Liver (tissue), 9 donors: Measurements from ENCODE around the gene GFM1. TPM values are rescaled to one million over a fixed set of nuclear protein-coding genes. Genes with fewer than 3 reads are reported as not detected.

Experiments
- DNase-seq: peaks from one replicate; pipeline ENCODE4 v3.0.0-alpha.2; 2017; ENCODE audit warnings: low spot score
- H3K27ac ChIP-seq, 2 donors: one replicate each; pipeline ENCODE4 v1.7.0; 2013; ENCODE audit warnings: inconsistent platforms in 2 of 2, low read length in 2 of 2, control low read depth in 1 of 2, low read depth in 1 of 2, mild to moderate bottlenecking in 1 of 2
- H3K27me3 ChIP-seq, 4 donors: one replicate each; pipeline versions ENCODE4 v1.6.1 to v1.7.0; 2013; ENCODE audit warnings: low read length in 3 of 4, inconsistent platforms in 1 of 4, mild to moderate bottlenecking in 1 of 4, moderate library complexity in 1 of 4; ENCODE audit not compliant: control insufficient read depth in 4 of 4, insufficient read depth in 4 of 4
- H3K36me3 ChIP-seq, 4 donors: one replicate each; pipeline versions ENCODE4 v1.6.1 to v1.7.0; 2013; ENCODE audit warnings: low read length in 3 of 4, mild to moderate bottlenecking in 3 of 4, low read depth in 1 of 4, moderate library complexity in 1 of 4; ENCODE audit not compliant: control insufficient read depth in 4 of 4, insufficient read depth in 3 of 4
- H3K4me1 ChIP-seq, 4 donors: one replicate each; pipeline versions ENCODE4 v1.6.1 to v1.7.0; 2013; ENCODE audit warnings: low read length in 3 of 4, mild to moderate bottlenecking in 3 of 4, moderate library complexity in 1 of 4; ENCODE audit not compliant: control insufficient read depth in 4 of 4, insufficient read depth in 4 of 4
- H3K4me3 ChIP-seq, 3 donors: one replicate each; pipeline versions ENCODE4 v1.6.1 to v1.7.0; 2013; ENCODE audit warnings: low read length in 3 of 3, control low read depth in 1 of 3, low read depth in 1 of 3, mild to moderate bottlenecking in 1 of 3
- H3K9ac ChIP-seq, 2 donors: one replicate each; pipeline ENCODE4 v1.7.0; 2013; ENCODE audit warnings: low read length in 2 of 2, mild to moderate bottlenecking in 2 of 2, moderate library complexity in 2 of 2, control low read depth in 1 of 2, low read depth in 1 of 2
- H3K9me3 ChIP-seq, 4 donors: one replicate each; pipeline versions ENCODE4 v1.6.1 to v1.7.0; 2013; ENCODE audit warnings: low read length in 3 of 4; ENCODE audit not compliant: control insufficient read depth in 4 of 4
- CTCF ChIP-seq: fragments of 150-350 bp; IDR thresholded peaks from 2 replicates; pipeline ENCODE4 v1.5.1; 2017; ENCODE audit warnings: improper control_type of control experiment, low read depth, low read length; ENCODE audit not compliant: missing input control
- EGR1 ChIP-seq, 2 donors: IDR thresholded peaks; 2 replicates each; pipeline ENCODE4 v1.6.1; 2016 to 2018; ENCODE audit warnings: antibody characterized with exemption in 2 of 2, low read depth in 2 of 2
- FOXA2 ChIP-seq: IDR thresholded peaks from 2 replicates; pipeline ENCODE4 v1.6.1; 2016; ENCODE audit warnings: antibody characterized with exemption
- GABPA ChIP-seq, 2 donors: IDR thresholded peaks in 1 of 2; conservative IDR thresholded peaks in 1 of 2; 2 replicates each; pipeline ENCODE4 v1.6.1; 2016; ENCODE audit warnings: antibody characterized with exemption in 2 of 2, mild to moderate bottlenecking in 1 of 2, moderate library complexity in 1 of 2
- HNF4A ChIP-seq, 2 donors: conservative IDR thresholded peaks; 2 replicates each; pipeline ENCODE4 v1.6.1; 2016; ENCODE audit warnings: antibody characterized with exemption in 2 of 2, mild to moderate bottlenecking in 2 of 2
- HNF4G ChIP-seq: IDR thresholded peaks from 2 replicates; pipeline ENCODE4 v1.6.1; 2016; ENCODE audit warnings: antibody characterized with exemption
- JUND ChIP-seq, 2 donors: IDR thresholded peaks; 2 replicates each; pipeline ENCODE4 v1.6.1; 2016; ENCODE audit warnings: antibody characterized with exemption in 2 of 2
- MAX ChIP-seq: IDR thresholded peaks from 2 replicates; pipeline ENCODE4 v1.6.1; 2016; ENCODE audit warnings: antibody characterized with exemption
- NR2F2 ChIP-seq: IDR thresholded peaks from 2 replicates; pipeline ENCODE4 v1.6.1; 2016; ENCODE audit warnings: antibody characterized with exemption
- RAD21 ChIP-seq, 2 donors: IDR thresholded peaks; 2 replicates each; pipeline ENCODE4 v1.6.1; 2016; ENCODE audit warnings: antibody characterized with exemption in 2 of 2, mild to moderate bottlenecking in 2 of 2
- REST ChIP-seq: IDR thresholded peaks from 2 replicates; pipeline ENCODE4 v1.6.1; 2016; ENCODE audit warnings: antibody characterized with exemption, mild to moderate bottlenecking
- RXRA ChIP-seq, 2 donors: IDR thresholded peaks; 2 replicates each; pipeline ENCODE4 v1.6.1; 2017 to 2018; ENCODE audit warnings: antibody characterized with exemption in 2 of 2, mild to moderate bottlenecking in 1 of 2
- SP1 ChIP-seq: IDR thresholded peaks from 2 replicates; pipeline ENCODE4 v1.6.1; 2018; ENCODE audit warnings: antibody characterized with exemption, mild to moderate bottlenecking
- TAF1 ChIP-seq: conservative IDR thresholded peaks from 2 replicates; pipeline ENCODE4 v1.6.1; 2016; ENCODE audit warnings: antibody characterized with exemption, mild to moderate bottlenecking
- YY1 ChIP-seq: IDR thresholded peaks from 2 replicates; pipeline ENCODE4 v1.6.1; 2016; ENCODE audit warnings: antibody characterized with exemption, mild to moderate bottlenecking
- ZBTB33 ChIP-seq: IDR thresholded peaks from 2 replicates; pipeline ENCODE4 v1.6.1; 2016; ENCODE audit warnings: antibody characterized with exemption
- WGBS: extraction: QIAGEN DNeasy Blood & Tissue Kit; methylation state at CpG from one replicate; pipeline ENCODE4 v1.1.7; 2013; 5-methylcytosine and 5-hydroxymethylcytosine counted together
- polyA plus RNA-seq, 2 donors: library from polyadenylated mRNA; stranded (reverse) in 1 of 2; unstranded in 1 of 2; fragments of 200-250 nt in 1 of 2; fragments of >200 nt in 1 of 2; fragmentation: Nextera tagmentation in 1 of 2; extraction: Ambion mirVana in 1 of 2; gene quantifications; one replicate each; pipeline versions ENCODE4 v1.2.1 to v1.2.3, GENCODE V29; 2013 to 2015
- total RNA-seq, 2 donors: library from RNA; depleted of rRNA; stranded (reverse); fragments of >200 nt; gene quantifications; one replicate each; pipeline ENCODE4 v1.2.3, GENCODE V29; 2014
- TF ChIP-seq, protein P1 (sequence below): IDR thresholded peaks from 2 replicates; pipeline ENCODE4 v1.6.1; 2016; ENCODE audit warnings: antibody characterized with exemption
- donor health status: healthy.
- donor health status: healthy.
- donor health status: healthy.
- donor health status: healthy.
- donor health status: healthy.

The GFM1 gene
- total and polyA plus RNA-seq, 4 donors: 33.8 to 73.2 (median 35.8) TPM

DNA sequence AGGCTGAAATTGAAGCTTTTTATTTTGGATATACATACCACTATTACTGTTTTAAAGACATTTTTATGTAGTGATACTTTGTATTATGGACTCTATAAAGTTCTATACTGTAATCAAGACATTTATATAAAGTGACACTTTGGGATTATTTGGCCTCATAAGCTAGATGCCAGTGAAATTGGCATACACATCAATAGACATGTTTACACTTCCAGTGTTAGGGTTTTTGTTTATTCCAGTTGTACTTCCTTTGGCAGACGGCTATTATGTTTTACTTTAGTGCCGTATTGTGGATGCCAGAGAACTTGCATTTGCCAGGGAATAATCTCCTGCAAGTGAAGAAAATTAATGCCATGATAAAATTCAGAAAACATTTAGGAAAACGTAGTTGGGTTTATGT is 22.1 kb downstream of the GFM1 start:
- peaks cover 3 to 59% (median 33%) of the 10 kb centered on the region in 4 donors for H3K36me3 ChIP-seq
- no peaks in the 10 kb centered on the region for H3K27me3 ChIP-seq
- TF ChIP-seq YY1: no peak
- TF ChIP-seq CTCF: no peak
- no peak for TF ChIP-seq EGR1 (IDR thresholded peaks at IDR 0.05; ENCODE audit: low read depth in 2 of 2)
- no peak for TF ChIP-seq HNF4A (conservative IDR thresholded peaks at IDR 0.05)
- no peak for TF ChIP-seq SP1
- TF ChIP-seq, protein P1, sequence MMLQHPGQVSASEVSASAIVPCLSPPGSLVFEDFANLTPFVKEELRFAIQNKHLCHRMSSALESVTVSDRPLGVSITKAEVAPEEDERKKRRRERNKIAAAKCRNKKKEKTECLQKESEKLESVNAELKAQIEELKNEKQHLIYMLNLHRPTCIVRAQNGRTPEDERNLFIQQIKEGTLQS: no peak
- TF ChIP-seq JUND (IDR thresholded peaks at IDR 0.05): no peak
- TF ChIP-seq HNF4G: no peak
- TF ChIP-seq REST: no peak
- TF ChIP-seq NR2F2: no peak
- no peak for TF ChIP-seq MAX
- TF ChIP-seq TAF1: no peak
- no peak for TF ChIP-seq ZBTB33
- TF ChIP-seq FOXA2: no peak
- no peak for TF ChIP-seq GABPA (IDR thresholded peaks at IDR 0.05 in 1 of 2, conservative IDR thresholded peaks at IDR 0.05 in 1 of 2)
- WGBS: 63% methylated on average over 3 of the region's 3 CpGs
- H3K27ac ChIP-seq: no peak overlapping the region
- H3K4me3 ChIP-seq: no peak overlapping the region
- H3K9me3 ChIP-seq: no peaks in the 10 kb centered on the region
- H3K4me1 ChIP-seq: no peaks in the 10 kb centered on the region
- no peak overlapping the region for H3K9ac ChIP-seq
- DNase-seq: no peak

GRCh38 chr3:158668506-158668905 is 24.2 kb downstream of the GFM1 start:
- Histone ChIP-seq H3K27ac (no peak overlapping the region), H3K36me3 (peaks cover 3 to 47% (median 25%) of the 10 kb centered on the region in 4 donors), H3K4me3 (no peak overlapping the region), H3K4me1 (no peaks in the 10 kb centered on the region), H3K9ac (no peak overlapping the region), H3K27me3 (no peaks in the 10 kb centered on the region), H3K9me3 (no peaks in the 10 kb centered on the region)
- DNase-seq: no peak
- WGBS: 89% methylated on average over 2 of the region's 2 CpGs
- no peak for TF ChIP-seq RAD21 (IDR thresholded peaks at IDR 0.05)
- no peak for TF ChIP-seq NR2F2
- no peak for TF ChIP-seq HNF4A (conservative IDR thresholded peaks at IDR 0.05)
- TF ChIP-seq MAX: no peak
- no peak for TF ChIP-seq EGR1 (IDR thresholded peaks at IDR 0.05; ENCODE audit: low read depth in 2 of 2)
- TF ChIP-seq JUND (IDR thresholded peaks at IDR 0.05): no peak
- TF ChIP-seq, protein P1: no peak
- TF ChIP-seq FOXA2: no peak
- TF ChIP-seq ZBTB33: no peak
- no peak for TF ChIP-seq SP1
- no peak for TF ChIP-seq CTCF
- no peak for TF ChIP-seq RXRA (IDR thresholded peaks at IDR 0.05)
- TF ChIP-seq TAF1: no peak
